Spleen (tissue), 13 donors: ENCODE results near the gene HRK. TPM values are rescaled to one million over a fixed set of nuclear protein-coding genes. Genes with fewer than 3 reads are reported as not detected.
A peak's percentile ranks its signal among the peaks of the same experiment; 100 is the strongest.

Experiments used
- DNase-seq: peaks from one replicate; pipeline ENCODE4 v3.0.0-alpha.2; 2020
- H3K27ac ChIP-seq, 8 donors: fragments of 200-600 bp; sonication (generic) in 7 of 8; 1 replicate in 4 of 8; 2 replicates in 4 of 8; pipeline versions ENCODE4 v1.5.0 to v1.8.0; 2016 to 2021; ENCODE audit warnings: inconsistent platforms in 4 of 8, mild to moderate bottlenecking in 4 of 8, moderate library complexity in 1 of 8
- H3K27me3 ChIP-seq, 7 donors: fragments of 200-600 bp; sonication (generic) in 6 of 7; replicated peaks in 1 of 7; 1 replicate in 4 of 7; 2 replicates in 3 of 7; pipeline versions ENCODE4 v1.5.0 to v1.8.0; 2016 to 2021; ENCODE audit warnings: inconsistent platforms in 3 of 7, mild to moderate bottlenecking in 1 of 7
- H3K36me3 ChIP-seq, 6 donors: fragments of 200-600 bp; sonication (generic) in 5 of 6; 1 replicate in 4 of 6; 2 replicates in 2 of 6; pipeline versions ENCODE4 v1.5.0 to v1.8.0; 2016 to 2021; ENCODE audit warnings: inconsistent platforms in 2 of 6
- H3K4me1 ChIP-seq, 6 donors: fragments of 200-600 bp; sonication (generic) in 5 of 6; 1 replicate in 3 of 6; 2 replicates in 3 of 6; pipeline versions ENCODE4 v1.5.0 to v1.8.0; 2016 to 2021; ENCODE audit warnings: inconsistent platforms in 3 of 6
- H3K4me3 ChIP-seq, 8 donors: fragments of 200-600 bp; sonication (generic) in 7 of 8; 1 replicate in 4 of 8; 2 replicates in 4 of 8; pipeline versions ENCODE4 v1.5.0 to v1.8.0; 2016 to 2021; ENCODE audit warnings: inconsistent platforms in 4 of 8, mild to moderate bottlenecking in 4 of 8, moderate library complexity in 2 of 8
- H3K9me3 ChIP-seq, 8 donors: fragments of 200-600 bp; sonication (generic) in 7 of 8; 1 replicate in 4 of 8; 2 replicates in 4 of 8; pipeline versions ENCODE4 v1.5.0 to v1.8.0; 2016 to 2021; ENCODE audit warnings: inconsistent platforms in 4 of 8
- POLR2A ChIP-seq, 3 donors: fragments of 450-650 bp; IDR thresholded peaks; one replicate each; pipeline ENCODE4 v1.5.1; 2017; ENCODE audit warnings: antibody characterized with exemption in 3 of 3, mild to moderate bottlenecking in 1 of 3
- POLR2AphosphoS5 ChIP-seq, 3 donors: sonication (generic); formaldehyde crosslinking; IDR thresholded peaks; one replicate each; pipeline ENCODE4 v1.5.1; 2017; ENCODE audit warnings: antibody characterized with exemption in 3 of 3
- WGBS, 5 donors: extraction: QIAGEN DNeasy Blood & Tissue Kit in 3 of 5; methylation state at CpG; one replicate each; pipeline versions ENCODE4 v1.1.5 to v1.1.7; 2013 to 2018; 5-methylcytosine and 5-hydroxymethylcytosine counted together
- intact Hi-C: fragments of 100-400 bp; cut with DNase I; formaldehyde crosslinking; loops from one replicate; pipeline ENCODE4 v1.15.0; 2023; ENCODE audit warnings: low total_unique reads
- long read RNA-seq, 2 donors: transcript quantifications; one replicate each; lab custom pipeline, GENCODE V29; 2026
- polyA plus RNA-seq, 3 donors: library from polyadenylated mRNA; stranded (reverse); fragments of 200-250 nt; gene quantifications; one replicate each; pipeline ENCODE4 v1.2.1, GENCODE V29; 2013
- total RNA-seq, 7 donors: library from RNA; depleted of rRNA in 3 of 7; stranded (reverse); fragments of >200 nt in 3 of 7; fragmentation: NEBNext Ultra II Directional in 4 of 7; extraction: Animal tissue kit (Norgen Biotek cat#: 25700) in 4 of 7; gene quantifications; one replicate each; pipeline versions ENCODE4 v1.1.0 to v1.2.1, GENCODE V29; 2016 to 2021
- TF ChIP-seq, protein P1 (sequence below), 11 experiments: fragments of 200-600 bp in 7 of 11; fragments of 450-650 bp in 4 of 11; sonication (generic) in 4 of 11; IDR thresholded peaks in 8 of 11; conservative IDR thresholded peaks in 3 of 11; 1 replicate in 7 of 11; 2 replicates in 4 of 11; pipeline versions ENCODE4 v1.4.0 to v1.8.0; 2016 to 2021; ENCODE audit warnings: antibody characterized with exemption in 11 of 11, inconsistent platforms in 4 of 11, mild to moderate bottlenecking in 1 of 11
- donor health status: healthy with polysubstance abuse.
- donor health status: DM: no; HTN: no; CAD: no; lungs with moderate emphysema.
- donor health status: DM: no; HTN: no; CAD: no.
- donor health status: Bipolar disorder and iron deficiency.
- donor health status: healthy.
- donor health status: DM: no; HTN: no; CAD: no.
- donor health status: DM: yes; HTN: yes; CAD: no.

Gene HRK
- total RNA-seq = under 1 TPM in 6 of 7 donors, not detected in 1; 0.13 to 0.58 (median 0.40) TPM
- under 1 TPM; 0.07 to 0.76 (median 0.13) TPM for polyA plus RNA-seq
- long read RNA-seq, donor 1 = 0 reads
- long read RNA-seq, donor 2 = 0 reads

DNA sequence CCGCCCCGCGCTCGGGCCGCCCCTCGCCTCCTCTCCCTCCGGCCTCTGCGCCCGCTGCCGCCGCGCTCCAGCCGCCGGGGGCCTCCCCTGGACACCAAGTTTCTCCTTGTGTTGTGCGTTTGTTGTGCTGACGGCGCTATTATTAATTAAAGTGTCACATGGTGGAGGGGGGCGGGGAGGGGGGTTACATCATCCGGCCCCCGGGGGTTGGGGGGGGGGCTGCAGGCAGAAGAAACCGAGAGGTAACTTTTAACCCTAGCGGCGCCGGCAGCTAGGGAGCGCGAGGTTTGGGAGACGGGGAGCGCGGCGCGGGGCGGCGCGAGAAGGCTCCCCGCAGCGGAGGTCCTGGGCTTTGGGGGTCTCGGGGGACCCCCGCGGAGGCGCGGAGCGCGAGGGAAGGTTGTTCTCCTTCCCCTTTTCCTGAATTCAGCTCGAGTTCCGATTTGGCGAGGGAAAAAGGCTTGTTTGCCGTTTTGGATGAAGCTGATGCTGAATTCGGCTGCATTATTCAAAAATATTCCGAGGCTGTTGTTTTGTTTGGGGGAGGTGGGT lies at the start of gene HRK:
Gene HRK, minus strand, starts transcription at position 117 of the 552 bp plus-strand sequence. CDS start 134 bp downstream, outside the sequence.
- Histone ChIP-seq H3K36me3 (no peaks in the 10 kb centered on the region), H3K27ac (no peak within 1 kb of the TSS), H3K27me3 (peaks cover 0 to 87% (median 67%) of the 10 kb centered on the region in 7 donors), H3K4me1 (peaks cover 25 to 52% (median 42%) of the 10 kb centered on the region in 6 donors), H3K4me3 (peak within 1 kb of the TSS in 7 of 8 donors; percentile 13 to 68 (median 34)), H3K9me3 (no peaks in the 10 kb centered on the region)
- TF ChIP-seq POLR2A (IDR thresholded peaks at IDR 0.05) = no peak
- TF ChIP-seq, protein P1, sequence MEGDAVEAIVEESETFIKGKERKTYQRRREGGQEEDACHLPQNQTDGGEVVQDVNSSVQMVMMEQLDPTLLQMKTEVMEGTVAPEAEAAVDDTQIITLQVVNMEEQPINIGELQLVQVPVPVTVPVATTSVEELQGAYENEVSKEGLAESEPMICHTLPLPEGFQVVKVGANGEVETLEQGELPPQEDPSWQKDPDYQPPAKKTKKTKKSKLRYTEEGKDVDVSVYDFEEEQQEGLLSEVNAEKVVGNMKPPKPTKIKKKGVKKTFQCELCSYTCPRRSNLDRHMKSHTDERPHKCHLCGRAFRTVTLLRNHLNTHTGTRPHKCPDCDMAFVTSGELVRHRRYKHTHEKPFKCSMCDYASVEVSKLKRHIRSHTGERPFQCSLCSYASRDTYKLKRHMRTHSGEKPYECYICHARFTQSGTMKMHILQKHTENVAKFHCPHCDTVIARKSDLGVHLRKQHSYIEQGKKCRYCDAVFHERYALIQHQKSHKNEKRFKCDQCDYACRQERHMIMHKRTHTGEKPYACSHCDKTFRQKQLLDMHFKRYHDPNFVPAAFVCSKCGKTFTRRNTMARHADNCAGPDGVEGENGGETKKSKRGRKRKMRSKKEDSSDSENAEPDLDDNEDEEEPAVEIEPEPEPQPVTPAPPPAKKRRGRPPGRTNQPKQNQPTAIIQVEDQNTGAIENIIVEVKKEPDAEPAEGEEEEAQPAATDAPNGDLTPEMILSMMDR (IDR thresholded peaks at IDR 0.05 in 8 of 11, conservative IDR thresholded peaks at IDR 0.05 in 3 of 11) = no peak
- no peak for TF ChIP-seq POLR2AphosphoS5 (IDR thresholded peaks at IDR 0.05)
- WGBS, 5 donors = 1 to 2% (median 1%) methylated on average over 30 to 49 of the region's 49 CpGs
- DNase-seq = peak; percentile 62
- intact Hi-C loops = no loop called here

- TF ChIP-seq, protein P1 (IDR thresholded peaks at IDR 0.05 in 8 of 11, conservative IDR thresholded peaks at IDR 0.05 in 3 of 11) = no peak
- TF ChIP-seq POLR2AphosphoS5 (IDR thresholded peaks at IDR 0.05) (no peak), POLR2A (IDR thresholded peaks at IDR 0.05) (no peak)
- H3K36me3 ChIP-seq = peaks cover 0 to 56% (median 13%) of the 10 kb centered on the region in 6 donors
Observed at GRCh38 chr12:116929885-116930284, 48.6 kb upstream of the HRK start.

DNA sequence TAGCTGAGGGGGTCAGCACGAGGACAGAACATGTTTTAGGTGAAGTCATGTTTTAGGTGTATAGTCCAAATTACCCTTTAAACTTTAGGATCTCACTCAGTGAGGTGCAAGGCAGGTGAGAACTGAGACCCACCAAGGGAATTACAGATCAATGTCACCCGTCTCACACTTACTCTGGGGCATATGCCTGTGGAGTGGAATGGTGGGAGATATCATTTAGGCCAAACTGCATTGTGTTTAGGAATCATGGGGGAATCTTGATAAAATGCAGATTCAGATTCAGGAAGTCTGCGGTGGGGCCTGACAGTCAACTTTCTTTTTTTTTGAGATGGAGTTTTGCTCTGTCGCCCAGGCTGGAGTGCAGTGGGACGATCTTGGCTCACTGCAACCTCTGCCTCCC lies 47.3 kb upstream of the HRK start:
- no peak overlapping the region for H3K27ac ChIP-seq
- TF ChIP-seq, protein P1 (IDR thresholded peaks at IDR 0.05 in 8 of 11, conservative IDR thresholded peaks at IDR 0.05 in 3 of 11) = no peak
- no peak for TF ChIP-seq POLR2A (IDR thresholded peaks at IDR 0.05)
- no peak for TF ChIP-seq POLR2AphosphoS5 (IDR thresholded peaks at IDR 0.05)
- 92 to 97% (median 95%) methylated on average over 5 of the region's 5 CpGs for WGBS, 5 donors

More at GRCh38 chr12:116929885-116930284, 48.6 kb upstream of the HRK start:
- Histone ChIP-seq H3K4me1 (peaks cover 3 to 24% (median 7%) of the 10 kb centered on the region in 6 donors), H3K4me3 (no peak overlapping the region), H3K27ac (no peak overlapping the region), H3K27me3 (no peaks in the 10 kb centered on the region), H3K9me3 (no peaks in the 10 kb centered on the region)
- intact Hi-C loops = no loop called here
- no peak for DNase-seq

GRCh38 chr12:116927244-116927940 lies 46.2 kb upstream of the HRK start:
- Histone ChIP-seq H3K4me1 (peaks cover 3 to 49% (median 17%) of the 10 kb centered on the region in 6 donors), H3K9me3 (no peaks in the 10 kb centered on the region), H3K27ac (no peak overlapping the region), H3K27me3 (no peaks in the 10 kb centered on the region), H3K4me3 (no peak overlapping the region), H3K36me3 (peaks cover 0 to 40% (median 13%) of the 10 kb centered on the region in 6 donors)
- intact Hi-C loops = no loop called here
- 77 to 88% (median 84%) methylated on average over 9 of the region's 9 CpGs for WGBS, 5 donors
- no peak for DNase-seq
- TF ChIP-seq, protein P1 (IDR thresholded peaks at IDR 0.05 in 8 of 11, conservative IDR thresholded peaks at IDR 0.05 in 3 of 11) = no peak
- no peak for TF ChIP-seq POLR2AphosphoS5 (IDR thresholded peaks at IDR 0.05)
- TF ChIP-seq POLR2A (IDR thresholded peaks at IDR 0.05) = no peak

More for the DNA sequence above, 47.3 kb upstream of the HRK start:
- Histone ChIP-seq H3K4me3 (no peak overlapping the region), H3K27me3 (no peaks in the 10 kb centered on the region), H3K36me3 (peaks cover 0 to 49% (median 13%) of the 10 kb centered on the region in 6 donors), H3K9me3 (no peaks in the 10 kb centered on the region), H3K4me1 (peaks cover 3 to 38% (median 17%) of the 10 kb centered on the region in 6 donors)
- no peak for DNase-seq
- intact Hi-C loops = no loop called here
